H1 (cell line): ENCODE data around the gene AIFM1.

Source experiments
- BCL11A ChIP-seq, 2 experiments: IDR thresholded peaks; one replicate each; pipeline ENCODE4 v1.6.1; 2011; ENCODE audit warnings: low read depth in 2 of 2, low read length in 2 of 2, mild to moderate bottlenecking in 2 of 2
- CTCF ChIP-seq, 3 experiments: IDR thresholded peaks; 1 replicate in 2 of 3; 2 replicates in 1 of 3; pipeline versions ENCODE4 v1.5.1 to v1.6.1; 2011; ENCODE audit warnings: low read length in 3 of 3, mild to moderate bottlenecking in 3 of 3, inconsistent platforms in 2 of 3, low read depth in 1 of 3, moderate library complexity in 1 of 3; ENCODE audit not compliant: insufficient read depth in 1 of 3; ENCODE audit errors: control extremely low read depth in 1 of 3
- EZH2 ChIP-seq: fragments of 200-600 bp; sonication (generic); IDR thresholded peaks from 2 replicates; pipeline ENCODE4 v1.7.1; 2012; ENCODE audit warnings: low read depth, mild to moderate bottlenecking, moderate library complexity, low read length, inconsistent platforms; ENCODE audit not compliant: severe bottlenecking
- MAFK ChIP-seq: IDR thresholded peaks from 2 replicates; pipeline ENCODE4 v1.6.1; 2012; ENCODE audit warnings: low read depth, mild to moderate bottlenecking, improper control_type of control experiment, low read length
- POLR2A ChIP-seq, 2 experiments: IDR thresholded peaks; 1 replicate in 1 of 2; 2 replicates in 1 of 2; pipeline ENCODE4 v1.6.1; 2011; ENCODE audit warnings: low read depth in 2 of 2, low read length in 2 of 2, mild to moderate bottlenecking in 2 of 2; ENCODE audit errors: control extremely low read depth in 1 of 2
- RXRA ChIP-seq: IDR thresholded peaks from 2 replicates; pipeline ENCODE4 v1.6.1; 2011; ENCODE audit warnings: low read depth, mild to moderate bottlenecking, low read length, moderate library complexity; ENCODE audit not compliant: insufficient read depth
- SIN3A ChIP-seq, 2 experiments: IDR thresholded peaks in 1 of 2; conservative IDR thresholded peaks in 1 of 2; 2 replicates each; pipeline ENCODE4 v1.6.1; 2011 to 2012; ENCODE audit warnings: low read length in 2 of 2, improper control_type of control experiment in 1 of 2, low read depth in 1 of 2, mild to moderate bottlenecking in 1 of 2

GRCh38 chrX:130186651-130187050 lies 21.0 kb upstream of the AIFM1 start:
- TF ChIP-seq POLR2A (IDR thresholded peaks at IDR 0.05; ENCODE audit: control extremely low read depth in 1 of 2, low read depth in 2 of 2, low read length in 2 of 2) (no peak), SIN3A (conservative IDR thresholded peaks at IDR 0.05 in 1 of 2, IDR thresholded peaks at IDR 0.05 in 1 of 2; ENCODE audit: low read depth in 1 of 2, low read length in 2 of 2) (no peak), EZH2 (no peak), BCL11A (IDR thresholded peaks at IDR 0.05; ENCODE audit: low read depth in 2 of 2, low read length in 2 of 2) (no peak), MAFK (no peak), CTCF (IDR thresholded peaks at IDR 0.05; ENCODE audit: control extremely low read depth in 1 of 3, insufficient read depth in 1 of 3, low read depth in 1 of 3, low read length in 3 of 3) (no peak), RXRA (no peak)
